ENCODE measurements around the gene FLYWCH2.

FLYWCH2 gene

GRCh38 chr16:2904922-2905240 is 21.9 kb downstream of the FLYWCH2 start (continued):
- TF ChIP-seq, protein P1, sequence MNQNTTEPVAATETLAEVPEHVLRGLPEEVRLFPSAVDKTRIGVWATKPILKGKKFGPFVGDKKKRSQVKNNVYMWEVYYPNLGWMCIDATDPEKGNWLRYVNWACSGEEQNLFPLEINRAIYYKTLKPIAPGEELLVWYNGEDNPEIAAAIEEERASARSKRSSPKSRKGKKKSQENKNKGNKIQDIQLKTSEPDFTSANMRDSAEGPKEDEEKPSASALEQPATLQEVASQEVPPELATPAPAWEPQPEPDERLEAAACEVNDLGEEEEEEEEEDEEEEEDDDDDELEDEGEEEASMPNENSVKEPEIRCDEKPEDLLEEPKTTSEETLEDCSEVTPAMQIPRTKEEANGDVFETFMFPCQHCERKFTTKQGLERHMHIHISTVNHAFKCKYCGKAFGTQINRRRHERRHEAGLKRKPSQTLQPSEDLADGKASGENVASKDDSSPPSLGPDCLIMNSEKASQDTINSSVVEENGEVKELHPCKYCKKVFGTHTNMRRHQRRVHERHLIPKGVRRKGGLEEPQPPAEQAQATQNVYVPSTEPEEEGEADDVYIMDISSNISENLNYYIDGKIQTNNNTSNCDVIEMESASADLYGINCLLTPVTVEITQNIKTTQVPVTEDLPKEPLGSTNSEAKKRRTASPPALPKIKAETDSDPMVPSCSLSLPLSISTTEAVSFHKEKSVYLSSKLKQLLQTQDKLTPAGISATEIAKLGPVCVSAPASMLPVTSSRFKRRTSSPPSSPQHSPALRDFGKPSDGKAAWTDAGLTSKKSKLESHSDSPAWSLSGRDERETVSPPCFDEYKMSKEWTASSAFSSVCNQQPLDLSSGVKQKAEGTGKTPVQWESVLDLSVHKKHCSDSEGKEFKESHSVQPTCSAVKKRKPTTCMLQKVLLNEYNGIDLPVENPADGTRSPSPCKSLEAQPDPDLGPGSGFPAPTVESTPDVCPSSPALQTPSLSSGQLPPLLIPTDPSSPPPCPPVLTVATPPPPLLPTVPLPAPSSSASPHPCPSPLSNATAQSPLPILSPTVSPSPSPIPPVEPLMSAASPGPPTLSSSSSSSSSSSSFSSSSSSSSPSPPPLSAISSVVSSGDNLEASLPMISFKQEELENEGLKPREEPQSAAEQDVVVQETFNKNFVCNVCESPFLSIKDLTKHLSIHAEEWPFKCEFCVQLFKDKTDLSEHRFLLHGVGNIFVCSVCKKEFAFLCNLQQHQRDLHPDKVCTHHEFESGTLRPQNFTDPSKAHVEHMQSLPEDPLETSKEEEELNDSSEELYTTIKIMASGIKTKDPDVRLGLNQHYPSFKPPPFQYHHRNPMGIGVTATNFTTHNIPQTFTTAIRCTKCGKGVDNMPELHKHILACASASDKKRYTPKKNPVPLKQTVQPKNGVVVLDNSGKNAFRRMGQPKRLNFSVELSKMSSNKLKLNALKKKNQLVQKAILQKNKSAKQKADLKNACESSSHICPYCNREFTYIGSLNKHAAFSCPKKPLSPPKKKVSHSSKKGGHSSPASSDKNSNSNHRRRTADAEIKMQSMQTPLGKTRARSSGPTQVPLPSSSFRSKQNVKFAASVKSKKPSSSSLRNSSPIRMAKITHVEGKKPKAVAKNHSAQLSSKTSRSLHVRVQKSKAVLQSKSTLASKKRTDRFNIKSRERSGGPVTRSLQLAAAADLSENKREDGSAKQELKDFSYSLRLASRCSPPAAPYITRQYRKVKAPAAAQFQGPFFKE (tag by site-specific recombination; IDR thresholded peaks at IDR 0.05; ENCODE audit: borderline replicate concordance): no peak
- no peak for TF ChIP-seq ZNF18 (tag by site-specific recombination; IDR thresholded peaks at IDR 0.05)
- no peak for TF ChIP-seq PBX3 (CRISPR knock-in tag; IDR thresholded peaks at IDR 0.05)
- no peak for TF ChIP-seq SETDB1 (IDR thresholded peaks at IDR 0.05; ENCODE audit: insufficient read length, low read length)
- TF ChIP-seq ZNF621 (tag by site-specific recombination; IDR thresholded peaks at IDR 0.05): no peak
- TF ChIP-seq ZNF391 (tag by site-specific recombination; IDR thresholded peaks at IDR 0.05; ENCODE audit: borderline replicate concordance, low read depth): peak; percentile 91; the same call in 1 of the 2 replicates
- no peak for TF ChIP-seq ZFP3 (tag by site-specific recombination; IDR thresholded peaks at IDR 0.05; ENCODE audit: low read depth)
- TF ChIP-seq ZNF768 (tag by site-specific recombination; IDR thresholded peaks at IDR 0.05): no peak
- TF ChIP-seq ZNF677 (tag by site-specific recombination; IDR thresholded peaks at IDR 0.05): 0 out of 2 replicates have a peak, but pooled peaks have one; percentile 16
- no peak for TF ChIP-seq TRIM28 (IDR thresholded peaks at IDR 0.05; ENCODE audit: borderline replicate concordance, low read length)
- TF ChIP-seq, protein P2, sequence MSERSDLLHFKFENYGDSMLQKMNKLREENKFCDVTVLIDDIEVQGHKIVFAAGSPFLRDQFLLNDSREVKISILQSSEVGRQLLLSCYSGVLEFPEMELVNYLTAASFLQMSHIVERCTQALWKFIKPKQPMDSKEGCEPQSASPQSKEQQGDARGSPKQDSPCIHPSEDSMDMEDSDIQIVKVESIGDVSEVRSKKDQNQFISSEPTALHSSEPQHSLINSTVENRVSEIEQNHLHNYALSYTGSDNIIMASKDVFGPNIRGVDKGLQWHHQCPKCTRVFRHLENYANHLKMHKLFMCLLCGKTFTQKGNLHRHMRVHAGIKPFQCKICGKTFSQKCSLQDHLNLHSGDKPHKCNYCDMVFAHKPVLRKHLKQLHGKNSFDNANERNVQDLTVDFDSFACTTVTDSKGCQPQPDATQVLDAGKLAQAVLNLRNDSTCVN (tag by site-specific recombination; optimal IDR thresholded peaks at IDR 0.05): peak; percentile 81
- no peak for TF ChIP-seq ZNF776 (tag by site-specific recombination; IDR thresholded peaks at IDR 0.05; ENCODE audit: borderline replicate concordance)
- no peak for TF ChIP-seq ZNF335 (tag by site-specific recombination; conservative IDR thresholded peaks at IDR 0.05)
- TF ChIP-seq ZNF132 (tag by site-specific recombination; IDR thresholded peaks at IDR 0.05; ENCODE audit: borderline replicate concordance): no peak
- TF ChIP-seq ZNF280D (tag by site-specific recombination; IDR thresholded peaks at IDR 0.05): no peak
- no peak for TF ChIP-seq ZNF626 (tag by site-specific recombination; IDR thresholded peaks at IDR 0.05)
- TF ChIP-seq, protein P3, sequence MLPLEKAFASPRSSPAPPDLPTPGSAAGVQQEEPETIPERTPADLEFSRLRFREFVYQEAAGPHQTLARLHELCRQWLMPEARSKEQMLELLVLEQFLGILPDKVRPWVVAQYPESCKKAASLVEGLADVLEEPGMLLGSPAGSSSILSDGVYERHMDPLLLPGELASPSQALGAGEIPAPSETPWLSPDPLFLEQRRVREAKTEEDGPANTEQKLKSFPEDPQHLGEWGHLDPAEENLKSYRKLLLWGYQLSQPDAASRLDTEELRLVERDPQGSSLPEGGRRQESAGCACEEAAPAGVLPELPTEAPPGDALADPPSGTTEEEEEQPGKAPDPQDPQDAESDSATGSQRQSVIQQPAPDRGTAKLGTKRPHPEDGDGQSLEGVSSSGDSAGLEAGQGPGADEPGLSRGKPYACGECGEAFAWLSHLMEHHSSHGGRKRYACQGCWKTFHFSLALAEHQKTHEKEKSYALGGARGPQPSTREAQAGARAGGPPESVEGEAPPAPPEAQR (tag by site-specific recombination; IDR thresholded peaks at IDR 0.05): no peak
- TF ChIP-seq ZNF2 (tag by site-specific recombination; IDR thresholded peaks at IDR 0.05): no peak; the same call in 1 of the 2 replicates
- no peak for TF ChIP-seq ZBTB8A (tag by site-specific recombination; IDR thresholded peaks at IDR 0.05)
- TF ChIP-seq, protein P4, sequence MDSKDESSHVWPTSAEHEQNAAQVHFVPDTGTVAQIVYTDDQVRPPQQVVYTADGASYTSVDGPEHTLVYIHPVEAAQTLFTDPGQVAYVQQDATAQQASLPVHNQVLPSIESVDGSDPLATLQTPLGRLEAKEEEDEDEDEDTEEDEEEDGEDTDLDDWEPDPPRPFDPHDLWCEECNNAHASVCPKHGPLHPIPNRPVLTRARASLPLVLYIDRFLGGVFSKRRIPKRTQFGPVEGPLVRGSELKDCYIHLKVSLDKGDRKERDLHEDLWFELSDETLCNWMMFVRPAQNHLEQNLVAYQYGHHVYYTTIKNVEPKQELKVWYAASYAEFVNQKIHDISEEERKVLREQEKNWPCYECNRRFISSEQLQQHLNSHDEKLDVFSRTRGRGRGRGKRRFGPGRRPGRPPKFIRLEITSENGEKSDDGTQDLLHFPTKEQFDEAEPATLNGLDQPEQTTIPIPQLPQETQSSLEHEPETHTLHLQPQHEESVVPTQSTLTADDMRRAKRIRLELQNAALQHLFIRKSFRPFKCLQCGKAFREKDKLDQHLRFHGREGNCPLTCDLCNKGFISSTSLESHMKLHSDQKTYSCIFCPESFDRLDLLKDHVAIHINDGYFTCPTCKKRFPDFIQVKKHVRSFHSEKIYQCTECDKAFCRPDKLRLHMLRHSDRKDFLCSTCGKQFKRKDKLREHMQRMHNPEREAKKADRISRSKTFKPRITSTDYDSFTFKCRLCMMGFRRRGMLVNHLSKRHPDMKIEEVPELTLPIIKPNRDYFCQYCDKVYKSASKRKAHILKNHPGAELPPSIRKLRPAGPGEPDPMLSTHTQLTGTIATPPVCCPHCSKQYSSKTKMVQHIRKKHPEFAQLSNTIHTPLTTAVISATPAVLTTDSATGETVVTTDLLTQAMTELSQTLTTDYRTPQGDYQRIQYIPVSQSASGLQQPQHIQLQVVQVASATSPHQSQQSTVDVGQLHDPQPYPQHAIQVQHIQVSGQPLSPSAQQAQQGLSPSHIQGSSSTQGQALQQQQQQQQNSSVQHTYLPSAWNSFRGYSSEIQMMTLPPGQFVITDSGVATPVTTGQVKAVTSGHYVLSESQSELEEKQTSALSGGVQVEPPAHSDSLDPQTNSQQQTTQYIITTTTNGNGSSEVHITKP (tag by site-specific recombination; IDR thresholded peaks at IDR 0.05): 0 out of 2 replicates have a peak, but pooled peaks have one; percentile 61

Data from HEK293 (cell line).